ENCODE measurements around the gene MED13L.
"Not testable (repeated sequence)": the region's sequence is repeated elsewhere in the genome, so short reads cannot be mapped to it uniquely, and the experiment has no call there.

The MED13L gene

GRCh38 chr12:116303066-116303465 lies 25.6 kb upstream of the MED13L start:
- DNase-seq (ENCODE audit: low spot score): no peak

DNA sequence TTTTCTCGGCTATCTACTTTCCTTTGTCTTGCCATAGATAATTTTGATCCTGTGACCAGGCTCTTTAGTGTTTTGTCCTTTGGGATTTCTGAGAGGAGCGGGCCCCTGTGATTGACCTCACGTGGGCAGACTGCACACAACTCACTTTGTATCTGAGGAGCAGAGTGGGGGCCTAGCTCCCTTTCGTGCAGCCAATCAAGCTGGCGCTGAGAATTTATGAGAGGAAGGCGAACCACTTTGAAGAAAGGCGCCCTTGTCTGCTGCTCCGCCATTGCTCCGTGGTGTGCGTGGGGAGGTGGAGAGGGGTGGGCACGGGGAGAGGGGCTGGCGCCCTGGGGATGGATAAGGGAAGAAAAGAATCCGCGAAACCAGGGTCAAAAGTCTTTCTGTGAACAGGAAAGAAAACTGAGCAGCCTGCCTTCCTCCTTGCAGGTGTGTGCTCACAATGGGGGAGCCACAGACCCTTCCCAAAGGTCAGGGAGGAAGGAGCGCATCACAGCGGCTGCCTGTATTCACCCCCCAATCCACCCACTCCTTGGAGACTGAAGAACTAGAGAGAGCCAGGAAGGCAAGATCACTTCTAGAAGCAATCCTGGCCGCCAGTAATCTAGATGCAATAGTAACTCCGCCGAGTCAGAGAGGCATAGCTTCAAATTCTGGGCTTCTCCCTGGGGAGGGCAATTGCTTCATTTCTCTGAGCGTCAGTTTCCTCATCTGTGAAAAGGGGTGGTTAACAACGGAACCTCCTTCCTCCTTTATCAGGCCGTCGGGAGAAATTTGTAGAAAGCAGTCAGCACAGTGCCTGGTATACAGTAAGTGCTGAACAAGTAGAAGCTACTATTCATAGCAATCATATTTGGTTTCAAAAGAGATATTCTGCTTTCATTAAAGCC lies 24.9 kb upstream of the MED13L start:
- DNase-seq (ENCODE audit: low spot score): no peak

- DNase-seq (ENCODE audit: low spot score): no peak
These were observed 24.1 kb upstream of the MED13L start for GRCh38 chr12:116301621-116302020.

DNA sequence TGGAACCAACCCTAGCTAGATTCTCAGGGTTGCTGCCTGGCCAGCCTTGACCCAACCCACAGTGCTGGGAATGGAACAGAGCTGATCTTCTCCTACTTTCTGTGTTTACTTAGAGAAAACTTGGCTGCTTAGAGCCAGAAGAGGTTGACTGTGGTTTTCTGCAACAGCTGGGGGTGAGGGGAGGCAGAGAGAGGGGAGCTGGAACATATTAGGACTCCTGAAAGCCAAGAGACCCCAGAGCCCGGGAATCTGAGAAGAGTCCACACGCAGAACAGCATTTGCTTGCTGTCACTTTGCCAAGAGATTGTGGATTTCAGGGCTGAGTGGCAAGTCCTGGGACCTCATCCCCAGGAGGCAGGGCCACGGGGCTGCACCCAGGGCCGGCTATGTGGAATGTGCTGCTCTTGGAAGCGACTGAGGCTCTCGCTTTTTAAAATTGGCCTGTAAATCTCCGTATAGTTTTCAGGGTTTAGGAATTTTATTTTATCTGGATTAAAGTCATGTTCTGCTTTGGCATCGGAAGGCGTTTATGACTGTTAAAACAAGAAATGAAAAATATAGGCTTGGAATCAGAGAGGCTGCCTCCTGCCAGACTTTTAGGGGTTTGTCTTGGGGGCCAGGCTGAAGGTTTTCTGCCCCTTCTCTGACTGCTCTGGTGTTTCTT lies 22.3 kb upstream of the MED13L start:
- DNase-seq (ENCODE audit: low spot score): no peak

GRCh38 chr12:116299064-116299463 lies 21.6 kb upstream of the MED13L start:
- no peak for DNase-seq (ENCODE audit: low spot score)

DNA sequence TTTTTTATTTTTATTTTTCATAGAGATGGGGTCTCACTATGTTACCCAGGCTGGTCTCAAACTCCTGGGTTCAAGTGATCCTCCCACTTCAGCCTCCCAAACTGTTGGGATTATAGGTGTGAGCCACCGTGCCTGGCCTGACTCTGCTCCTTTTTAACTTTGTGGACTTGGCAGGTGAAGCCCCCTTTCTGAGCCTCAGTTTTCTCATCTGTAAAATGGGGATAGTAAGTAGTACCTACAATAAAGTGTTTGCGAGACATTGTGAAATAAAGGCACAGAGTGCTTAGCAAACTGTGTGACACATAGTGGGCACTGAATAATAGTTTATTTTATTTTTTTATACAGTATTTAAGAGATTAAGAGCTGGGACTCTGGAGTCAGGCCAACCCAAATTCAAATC lies 21.1 kb upstream of the MED13L start:
- DNase-seq (ENCODE audit: low spot score): no peak

DNA sequence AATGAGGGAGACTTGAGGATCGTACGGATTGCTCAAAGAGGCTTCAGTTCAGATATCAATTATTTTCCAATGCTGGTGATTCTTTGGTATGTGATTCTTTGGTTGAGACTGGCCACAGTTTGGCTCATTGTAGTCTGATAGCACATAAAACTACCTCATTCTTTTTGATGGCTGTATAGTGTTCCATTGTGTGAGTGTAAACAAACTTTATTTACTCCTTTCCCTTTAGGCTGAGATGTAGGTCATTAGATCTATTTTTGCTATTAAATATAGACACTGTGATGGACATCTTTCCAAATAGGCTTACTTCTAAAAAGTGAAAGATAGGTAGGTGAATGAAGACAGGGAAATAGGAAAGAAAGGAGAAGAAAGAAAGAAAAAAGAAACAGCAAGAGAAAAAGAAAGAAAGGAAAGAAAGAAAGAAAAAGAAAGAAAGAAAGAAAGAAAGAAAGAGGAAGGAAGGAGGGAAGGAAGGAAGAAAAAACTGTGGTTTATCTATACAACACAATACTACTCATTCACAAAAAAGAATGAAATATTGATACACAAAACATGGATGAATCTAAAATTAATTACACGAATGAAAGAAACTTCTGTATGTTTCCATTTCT lies 19.8 kb upstream of the MED13L start:
- no peak for DNase-seq (ENCODE audit: low spot score)

DNA sequence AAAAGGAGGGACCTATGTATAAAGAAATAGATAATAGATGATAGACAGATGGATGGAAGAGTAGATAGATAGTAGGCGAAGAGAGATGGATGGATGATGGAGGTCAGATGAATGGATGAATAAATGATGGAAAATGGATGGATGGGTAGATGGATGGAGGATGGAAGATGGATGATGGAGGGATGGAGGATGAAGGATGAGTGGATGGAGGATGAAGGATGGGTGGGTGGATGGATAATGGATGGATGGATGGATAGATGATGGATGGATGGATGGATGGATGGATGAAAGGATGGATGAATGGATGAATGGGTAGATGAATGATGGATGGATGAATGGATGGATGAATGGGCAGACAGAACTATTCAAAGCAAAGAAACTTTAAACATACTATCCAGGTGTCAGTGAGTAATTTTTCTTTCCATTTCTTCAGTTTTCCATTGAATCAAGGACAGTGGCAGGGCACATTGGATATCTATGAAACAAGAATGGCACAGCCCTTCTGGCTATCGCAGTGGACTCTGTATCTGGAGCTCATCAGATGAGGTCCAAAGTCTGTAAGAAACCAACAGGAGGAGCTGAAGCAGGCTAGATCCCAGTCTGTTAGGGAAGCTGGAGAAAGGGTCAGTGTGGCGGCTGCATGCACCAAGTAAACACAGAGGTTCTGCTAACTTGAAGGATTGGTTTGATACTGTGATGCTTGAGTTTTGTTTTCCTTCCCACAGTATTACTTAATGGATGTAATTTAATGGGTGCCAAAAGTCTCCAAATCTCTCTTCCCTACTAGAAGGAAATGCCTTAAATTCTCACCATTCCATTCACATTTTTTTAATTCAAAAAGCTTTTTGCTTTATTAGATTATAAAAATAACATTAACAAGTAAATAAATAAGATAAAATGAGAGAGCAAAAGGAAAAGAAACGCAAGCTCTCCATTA lies 18.1 kb upstream of the MED13L start:
- DNase-seq (ENCODE audit: low spot score): no peak

- DNase-seq (ENCODE audit: low spot score): no peak
These were observed 17.1 kb upstream of the MED13L start for GRCh38 chr12:116294454-116295165.

GRCh38 chr12:116293687-116294453 lies 16.4 kb upstream of the MED13L start:
- DNase-seq (ENCODE audit: low spot score): no peak

DNA sequence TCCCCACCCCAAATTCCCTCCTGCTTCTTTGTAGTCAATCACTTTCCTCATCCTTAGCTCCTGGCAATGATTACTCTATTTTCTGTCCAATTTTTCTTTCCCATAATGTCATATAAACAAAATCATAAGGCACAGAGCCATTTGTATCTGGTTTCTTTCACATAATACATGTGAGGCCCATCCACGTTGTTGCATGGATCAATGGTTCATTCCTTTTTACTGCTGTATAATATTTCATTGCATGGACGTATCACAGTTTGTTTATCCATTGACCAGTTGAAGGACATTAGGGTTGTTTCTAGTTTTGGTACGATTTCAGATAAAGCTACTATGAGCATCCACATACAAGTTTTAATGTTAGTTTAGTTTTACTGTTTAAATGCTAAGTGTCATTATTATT lies 13.7 kb upstream of the MED13L start:
- no peak for DNase-seq (ENCODE audit: low spot score)

- DNase-seq (ENCODE audit: low spot score): no peak
These were observed 11.2 kb upstream of the MED13L start for GRCh38 chr12:116288735-116289134.

GRCh38 chr12:116287842-116288301 lies 10.4 kb upstream of the MED13L start:
- DNase-seq (ENCODE audit: low spot score): no peak

- no peak for DNase-seq (ENCODE audit: low spot score)
These were observed 6.9 kb upstream of the MED13L start for GRCh38 chr12:116284396-116284795.

- not testable (repeated sequence) for DNase-seq (ENCODE audit: low spot score)
These were observed 6.4 kb upstream of the MED13L start for GRCh38 chr12:116283881-116284280.

DNA sequence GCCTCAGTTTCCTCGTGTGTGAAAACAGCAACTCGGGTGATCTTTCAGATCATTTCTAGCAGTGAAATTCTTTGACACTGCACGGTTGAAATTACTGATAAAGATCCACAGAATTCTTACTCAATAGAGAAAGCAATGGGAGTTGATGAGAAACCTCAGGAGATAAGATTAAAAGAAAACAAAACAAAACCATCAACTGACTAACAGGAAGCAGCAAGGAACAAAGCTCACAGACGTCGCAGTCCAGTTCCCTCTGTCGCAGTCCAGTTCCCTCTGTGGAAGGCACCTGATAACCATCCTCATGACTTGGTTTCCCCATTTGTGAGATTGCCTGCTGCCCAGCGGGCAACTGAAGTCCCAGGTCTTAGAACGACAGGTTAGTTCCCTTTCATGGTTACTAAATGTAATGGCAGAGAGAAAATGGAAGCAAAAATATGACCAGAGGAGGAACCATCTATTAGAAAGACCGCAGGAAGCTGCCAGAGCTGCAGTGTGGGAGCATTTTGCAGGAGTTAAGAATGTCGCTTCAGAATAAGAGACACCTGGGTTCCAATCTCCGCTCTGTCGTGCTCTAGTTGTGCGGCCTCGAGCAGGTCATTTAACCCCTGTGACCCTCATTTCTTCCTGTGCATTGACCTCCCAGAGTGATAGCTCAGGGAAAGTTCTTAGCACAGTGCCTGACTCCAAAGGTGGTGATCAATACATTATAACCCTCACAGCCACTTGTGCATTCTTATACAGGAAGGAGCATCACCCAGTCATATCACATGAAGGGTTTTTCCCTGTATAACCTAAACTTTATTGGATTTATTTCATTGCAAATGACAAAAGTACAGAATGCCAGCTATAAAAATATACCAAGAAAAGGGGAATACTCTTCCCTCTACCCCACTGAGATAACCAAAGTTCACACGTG lies 5.1 kb upstream of the MED13L start:
- DNase-seq (ENCODE audit: low spot score): no peak

DNA sequence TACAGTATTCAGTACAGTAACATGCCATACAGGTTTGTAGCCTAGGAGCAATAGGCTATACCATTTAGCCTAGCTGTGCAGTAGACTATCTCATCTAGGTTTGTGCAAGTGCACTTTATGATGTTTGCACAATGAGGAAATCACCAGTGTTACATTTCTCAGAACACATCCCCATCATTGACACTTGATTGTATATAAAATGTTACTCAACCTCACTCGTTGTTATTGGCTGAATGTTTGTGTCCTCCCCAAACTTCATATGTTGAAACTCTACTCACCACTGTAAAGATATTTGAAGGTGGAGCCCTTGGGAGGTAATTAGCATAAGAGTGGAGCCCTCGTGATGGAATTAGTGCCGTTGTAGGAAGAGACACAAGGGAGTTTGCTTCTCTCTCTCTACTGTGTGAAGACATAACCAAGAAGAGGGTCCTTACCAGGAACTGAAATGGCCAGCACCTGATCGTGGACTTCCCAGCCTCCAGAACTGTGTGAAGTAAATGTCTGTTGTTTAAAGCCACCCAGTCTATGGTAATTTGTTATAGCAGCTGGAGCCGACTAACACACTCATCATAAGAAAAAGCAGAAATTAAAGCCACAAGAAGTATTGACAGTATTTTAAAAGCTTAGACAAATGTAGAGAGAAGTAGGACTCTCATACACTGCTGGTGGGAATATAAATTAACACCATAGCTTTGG lies 3.2 kb upstream of the MED13L start:
- no peak for DNase-seq (ENCODE audit: low spot score)

GRCh38 chr12:116278667-116279066 lies 1.2 kb upstream of the MED13L start:
- DNase-seq (ENCODE audit: low spot score): no peak

GRCh38 chr12:116278279-116278626 lies 760 bp upstream of the MED13L start:
- no peak for DNase-seq (ENCODE audit: low spot score)
